ENCODE data around the gene PTHLH.

GRCh38 chr12:27940756-27941402 is 31.7 kb downstream of the PTHLH start:
- TF ChIP-seq, protein P1, sequence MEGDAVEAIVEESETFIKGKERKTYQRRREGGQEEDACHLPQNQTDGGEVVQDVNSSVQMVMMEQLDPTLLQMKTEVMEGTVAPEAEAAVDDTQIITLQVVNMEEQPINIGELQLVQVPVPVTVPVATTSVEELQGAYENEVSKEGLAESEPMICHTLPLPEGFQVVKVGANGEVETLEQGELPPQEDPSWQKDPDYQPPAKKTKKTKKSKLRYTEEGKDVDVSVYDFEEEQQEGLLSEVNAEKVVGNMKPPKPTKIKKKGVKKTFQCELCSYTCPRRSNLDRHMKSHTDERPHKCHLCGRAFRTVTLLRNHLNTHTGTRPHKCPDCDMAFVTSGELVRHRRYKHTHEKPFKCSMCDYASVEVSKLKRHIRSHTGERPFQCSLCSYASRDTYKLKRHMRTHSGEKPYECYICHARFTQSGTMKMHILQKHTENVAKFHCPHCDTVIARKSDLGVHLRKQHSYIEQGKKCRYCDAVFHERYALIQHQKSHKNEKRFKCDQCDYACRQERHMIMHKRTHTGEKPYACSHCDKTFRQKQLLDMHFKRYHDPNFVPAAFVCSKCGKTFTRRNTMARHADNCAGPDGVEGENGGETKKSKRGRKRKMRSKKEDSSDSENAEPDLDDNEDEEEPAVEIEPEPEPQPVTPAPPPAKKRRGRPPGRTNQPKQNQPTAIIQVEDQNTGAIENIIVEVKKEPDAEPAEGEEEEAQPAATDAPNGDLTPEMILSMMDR (IDR thresholded peaks at IDR 0.05; ENCODE audit: insufficient read depth, low read depth, low read length) = peak; percentile 92
- no peak for TF ChIP-seq EZH2 (IDR thresholded peaks at IDR 0.05; ENCODE audit: insufficient read depth, low read length)
